ENCODE results near the gene SHANK3.

The SHANK3 gene

DNA sequence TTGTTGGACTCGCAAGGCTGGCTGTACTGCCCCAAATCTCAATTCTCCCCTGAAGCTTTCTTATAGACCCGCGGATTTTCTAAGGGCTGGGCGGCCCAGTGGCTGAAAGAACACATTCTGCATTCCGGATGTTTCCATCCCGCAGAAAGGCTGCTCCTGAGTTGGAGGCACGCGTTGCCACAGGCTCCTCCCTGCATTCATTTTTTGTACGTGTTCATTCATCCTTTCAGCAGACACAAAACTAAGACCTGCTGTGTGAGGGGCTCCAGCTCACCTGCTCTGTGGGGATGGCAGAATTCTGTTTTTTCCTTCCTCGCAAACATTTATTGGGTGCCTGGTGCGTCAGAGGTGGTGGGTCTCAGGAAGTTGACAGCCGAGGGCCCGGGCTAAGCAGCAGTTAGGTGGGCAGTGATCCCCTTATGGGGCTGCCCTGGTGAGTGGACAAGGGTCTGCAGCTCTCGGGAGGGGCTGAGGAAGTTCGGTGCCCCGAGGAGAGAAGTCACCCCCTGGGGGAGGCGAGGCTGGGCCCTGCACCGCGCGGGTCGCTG, 23.7 kb downstream of the SHANK3 start:
- H3K4me3 ChIP-seq (ENCODE audit: low read depth, low read length) = no peak overlapping the region
- DNase-seq (ENCODE audit: low read depth) = no peak
- no peak for TF ChIP-seq MYC (IDR thresholded peaks at IDR 0.05; ENCODE audit: low read depth, low read length)
- TF ChIP-seq, protein P1, sequence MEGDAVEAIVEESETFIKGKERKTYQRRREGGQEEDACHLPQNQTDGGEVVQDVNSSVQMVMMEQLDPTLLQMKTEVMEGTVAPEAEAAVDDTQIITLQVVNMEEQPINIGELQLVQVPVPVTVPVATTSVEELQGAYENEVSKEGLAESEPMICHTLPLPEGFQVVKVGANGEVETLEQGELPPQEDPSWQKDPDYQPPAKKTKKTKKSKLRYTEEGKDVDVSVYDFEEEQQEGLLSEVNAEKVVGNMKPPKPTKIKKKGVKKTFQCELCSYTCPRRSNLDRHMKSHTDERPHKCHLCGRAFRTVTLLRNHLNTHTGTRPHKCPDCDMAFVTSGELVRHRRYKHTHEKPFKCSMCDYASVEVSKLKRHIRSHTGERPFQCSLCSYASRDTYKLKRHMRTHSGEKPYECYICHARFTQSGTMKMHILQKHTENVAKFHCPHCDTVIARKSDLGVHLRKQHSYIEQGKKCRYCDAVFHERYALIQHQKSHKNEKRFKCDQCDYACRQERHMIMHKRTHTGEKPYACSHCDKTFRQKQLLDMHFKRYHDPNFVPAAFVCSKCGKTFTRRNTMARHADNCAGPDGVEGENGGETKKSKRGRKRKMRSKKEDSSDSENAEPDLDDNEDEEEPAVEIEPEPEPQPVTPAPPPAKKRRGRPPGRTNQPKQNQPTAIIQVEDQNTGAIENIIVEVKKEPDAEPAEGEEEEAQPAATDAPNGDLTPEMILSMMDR (IDR thresholded peaks at IDR 0.05; ENCODE audit: low read depth, low read length) = no peak
- TF ChIP-seq, protein P2, sequence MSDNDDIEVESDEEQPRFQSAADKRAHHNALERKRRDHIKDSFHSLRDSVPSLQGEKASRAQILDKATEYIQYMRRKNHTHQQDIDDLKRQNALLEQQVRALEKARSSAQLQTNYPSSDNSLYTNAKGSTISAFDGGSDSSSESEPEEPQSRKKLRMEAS (IDR thresholded peaks at IDR 0.05; ENCODE audit: low read depth, low read length) = no peak
- no peak for TF ChIP-seq POLR2A (IDR thresholded peaks at IDR 0.05; ENCODE audit: extremely low read depth, insufficient read length)

DNA sequence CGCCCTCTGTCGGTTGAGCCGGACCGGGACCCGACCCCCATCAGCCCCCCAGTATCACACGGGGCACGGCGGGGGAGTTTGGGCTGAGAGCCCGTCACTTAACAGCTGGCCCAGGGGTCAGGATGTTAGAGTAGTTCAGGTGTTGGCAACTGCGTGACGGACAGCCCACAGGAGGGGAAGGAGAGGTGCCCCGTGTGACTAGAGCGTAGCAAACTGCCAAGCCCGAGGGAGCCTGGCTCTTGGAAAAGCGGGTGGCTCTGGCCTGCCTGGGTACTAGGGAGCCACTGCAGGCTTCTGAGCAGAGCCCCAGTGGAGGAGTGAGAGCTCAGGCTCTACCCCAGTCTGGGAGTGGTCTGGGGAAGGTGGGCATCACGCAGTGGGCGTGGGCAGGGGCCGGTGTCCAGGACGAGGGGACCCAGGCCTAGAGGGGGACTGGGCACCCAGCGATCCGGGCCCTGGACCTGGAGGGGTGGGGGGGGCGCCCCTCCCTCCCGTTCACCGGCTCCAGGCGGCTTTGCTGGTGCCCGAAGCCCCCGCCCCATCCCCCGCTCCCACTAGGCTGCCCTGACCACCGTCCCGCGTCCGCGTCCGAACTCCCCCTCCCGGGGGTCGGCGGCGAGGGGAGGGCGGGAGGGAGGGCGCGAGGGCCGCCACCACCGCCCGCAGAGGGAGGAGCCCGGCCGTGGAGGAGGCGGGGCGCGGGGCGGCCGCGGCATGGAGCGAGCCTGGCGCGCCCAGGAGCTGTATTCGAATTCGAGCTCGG, 24.4 kb downstream of the SHANK3 start:
- H3K4me3 ChIP-seq (ENCODE audit: low read depth, low read length) = no peak overlapping the region
- no peak for DNase-seq (ENCODE audit: low read depth)
- TF ChIP-seq, protein P1 (IDR thresholded peaks at IDR 0.05; ENCODE audit: low read depth, low read length) = no peak
- TF ChIP-seq POLR2A (IDR thresholded peaks at IDR 0.05; ENCODE audit: extremely low read depth, insufficient read length) = no peak
- TF ChIP-seq MYC (IDR thresholded peaks at IDR 0.05; ENCODE audit: low read depth, low read length) = no peak
- TF ChIP-seq, protein P2 (IDR thresholded peaks at IDR 0.05; ENCODE audit: low read depth, low read length) = no peak

DNA sequence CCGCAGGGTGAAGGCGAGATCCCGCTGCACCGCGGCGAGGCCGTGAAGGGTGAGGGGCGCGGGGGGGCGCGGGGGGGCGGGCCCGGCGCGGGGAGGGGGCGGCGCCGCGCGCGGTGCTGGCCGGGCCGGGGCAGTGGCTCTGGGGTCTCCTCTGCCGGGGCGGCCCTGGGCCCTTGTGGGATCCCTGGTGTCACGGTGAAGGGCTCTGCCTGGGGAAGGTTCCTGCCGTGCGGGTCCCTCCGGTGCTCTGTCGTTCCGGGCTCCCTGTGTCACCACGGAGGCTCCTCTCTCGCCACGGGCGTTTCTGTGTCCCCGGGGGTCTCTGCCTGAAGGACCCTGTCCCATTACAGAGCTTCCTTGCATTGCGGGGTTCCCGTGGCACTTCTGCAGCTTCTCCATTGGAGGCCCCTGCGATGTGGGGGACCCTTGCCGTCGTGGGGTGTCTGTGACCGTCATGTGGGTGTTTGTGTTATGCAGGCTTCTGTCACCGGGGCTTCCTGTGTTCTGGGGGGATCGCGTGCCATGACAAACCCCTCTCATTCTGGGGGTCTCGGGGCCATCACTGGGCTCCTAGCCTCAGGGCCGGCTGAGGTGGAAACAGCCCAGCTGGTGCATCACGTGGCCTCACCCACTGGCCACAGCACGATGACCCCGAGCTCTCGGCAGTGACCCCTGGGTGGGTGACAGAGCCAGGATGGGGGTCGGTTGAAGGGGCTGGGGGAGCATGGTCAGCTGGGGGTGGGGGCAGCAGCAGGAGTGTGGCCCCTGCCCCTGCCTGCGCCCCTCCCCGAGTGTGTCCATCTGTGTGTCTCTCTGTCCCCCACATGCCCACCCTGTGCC, 25.3 kb downstream of the SHANK3 start:
- H3K4me3 ChIP-seq (ENCODE audit: low read depth, low read length) = no peak overlapping the region
- no peak for DNase-seq (ENCODE audit: low read depth)
- no peak for TF ChIP-seq MYC (IDR thresholded peaks at IDR 0.05; ENCODE audit: low read depth, low read length)
- TF ChIP-seq, protein P1 (IDR thresholded peaks at IDR 0.05; ENCODE audit: low read depth, low read length) = no peak
- TF ChIP-seq POLR2A (IDR thresholded peaks at IDR 0.05; ENCODE audit: extremely low read depth, insufficient read length) = no peak
- TF ChIP-seq, protein P2 (IDR thresholded peaks at IDR 0.05; ENCODE audit: low read depth, low read length) = no peak

DNA sequence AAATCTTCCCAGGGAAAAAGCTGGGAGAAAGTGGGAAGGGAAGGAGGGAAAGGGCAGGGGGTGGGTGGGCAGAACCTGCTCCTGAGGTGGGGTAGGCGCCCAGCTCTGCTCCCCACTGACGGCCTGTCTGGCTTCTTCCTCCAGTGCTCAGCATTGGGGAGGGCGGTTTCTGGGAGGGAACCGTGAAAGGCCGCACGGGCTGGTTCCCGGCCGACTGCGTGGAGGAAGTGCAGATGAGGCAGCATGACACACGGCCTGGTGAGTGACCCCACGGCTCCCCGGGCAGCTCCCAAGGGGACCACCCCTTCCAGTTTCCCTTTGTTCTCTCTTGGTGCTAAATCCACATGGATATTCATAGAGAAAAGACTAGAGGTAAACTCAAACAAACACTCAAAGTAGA, 25.9 kb downstream of the SHANK3 start:
- H3K4me3 ChIP-seq (ENCODE audit: low read depth, low read length) = no peak overlapping the region
- DNase-seq (ENCODE audit: low read depth) = peak; percentile 36
- TF ChIP-seq, protein P1 (IDR thresholded peaks at IDR 0.05; ENCODE audit: low read depth, low read length) = no peak
- TF ChIP-seq MYC (IDR thresholded peaks at IDR 0.05; ENCODE audit: low read depth, low read length) (no peak), POLR2A (IDR thresholded peaks at IDR 0.05; ENCODE audit: extremely low read depth, insufficient read length) (no peak)
- TF ChIP-seq, protein P2 (IDR thresholded peaks at IDR 0.05; ENCODE audit: low read depth, low read length) = no peak

DNA sequence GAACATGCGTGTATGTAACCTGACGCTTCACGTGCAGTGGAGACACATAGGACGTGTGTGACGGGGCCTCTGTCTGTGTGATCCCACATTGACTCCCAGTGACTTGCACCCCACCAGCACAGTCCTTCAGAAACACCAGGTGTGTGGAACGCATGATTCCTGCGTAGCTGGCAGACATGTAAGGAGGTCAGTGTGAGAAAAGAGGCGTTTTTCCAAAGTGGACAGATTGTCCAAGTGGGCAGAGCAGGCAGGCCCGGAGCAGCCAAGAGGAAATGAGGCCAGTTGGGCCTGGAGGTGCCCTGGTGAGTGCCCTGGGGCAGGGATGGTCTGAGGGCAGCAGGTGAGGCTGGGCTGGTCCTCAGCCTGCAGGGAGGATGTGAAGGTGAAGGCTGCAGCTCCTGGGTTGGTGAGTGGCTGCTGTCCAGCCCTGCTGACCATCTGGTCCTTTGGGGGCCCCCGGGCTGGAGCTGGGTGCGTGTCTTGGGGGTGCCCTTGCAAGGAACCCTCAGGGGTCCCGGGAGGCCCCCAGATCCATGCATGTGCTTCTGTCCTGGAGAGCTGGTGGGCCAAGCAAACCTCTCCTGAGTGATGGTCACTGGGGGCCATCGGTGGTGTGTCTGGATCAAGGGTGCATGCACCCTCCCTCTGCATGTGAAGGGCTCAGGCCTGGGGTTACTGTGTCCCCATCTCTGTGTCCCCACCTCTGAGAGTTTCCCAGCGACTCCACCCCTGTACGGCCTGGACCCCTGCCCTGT, 26.6 kb downstream of the SHANK3 start:
- TF ChIP-seq, protein P2 (IDR thresholded peaks at IDR 0.05; ENCODE audit: low read depth, low read length) = no peak
- TF ChIP-seq, protein P1 (IDR thresholded peaks at IDR 0.05; ENCODE audit: low read depth, low read length) = no peak
- no peak for TF ChIP-seq POLR2A (IDR thresholded peaks at IDR 0.05; ENCODE audit: extremely low read depth, insufficient read length)
- no peak for TF ChIP-seq MYC (IDR thresholded peaks at IDR 0.05; ENCODE audit: low read depth, low read length)
- no peak overlapping the region for H3K4me3 ChIP-seq (ENCODE audit: low read depth, low read length)
- no peak for DNase-seq (ENCODE audit: low read depth)

Data from NB4 (cell line).